Peyer's patch (tissue), 4 donors: Measurements from ENCODE around the gene CFAP97.

Source experiments
- POLR2A ChIP-seq, 2 donors: fragments of 450-650 bp; IDR thresholded peaks; one replicate each; pipeline ENCODE4 v1.5.1; 2017; ENCODE audit warnings: antibody characterized with exemption in 2 of 2, mild to moderate bottlenecking in 2 of 2, moderate library complexity in 2 of 2
- TF ChIP-seq, protein P1 (sequence below), 6 experiments: fragments of 450-650 bp in 4 of 6; fragments of 200-600 bp in 2 of 6; sonication (generic) in 1 of 6; IDR thresholded peaks; one replicate each; pipeline ENCODE4 v1.5.1; 2017 to 2019; ENCODE audit warnings: antibody characterized with exemption in 6 of 6, mild to moderate bottlenecking in 3 of 6, moderate library complexity in 1 of 6

DNA sequence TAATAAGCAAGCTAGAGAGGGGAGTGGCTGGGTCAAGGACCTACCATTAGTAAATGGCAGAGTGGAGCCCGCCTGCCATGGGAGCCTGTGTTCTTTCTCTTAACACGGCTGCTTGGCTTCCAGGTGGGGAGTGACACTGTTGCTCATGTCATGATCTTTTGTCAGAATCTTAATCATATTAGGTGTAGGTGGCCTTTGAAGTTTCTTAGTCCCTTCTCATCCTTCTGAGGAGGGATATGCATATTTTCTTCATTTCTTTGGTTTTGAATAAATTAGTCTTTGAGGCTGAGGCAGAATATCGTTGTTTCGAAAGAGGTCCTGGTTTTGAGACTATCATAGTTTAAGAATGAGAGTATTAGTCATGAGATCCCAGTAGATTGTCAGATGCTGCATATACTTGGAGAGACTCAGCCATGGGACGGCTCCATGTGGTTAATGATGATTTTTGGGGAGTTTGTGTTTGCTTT lies 34.4 kb upstream of the CFAP97 start:
- TF ChIP-seq, protein P1, sequence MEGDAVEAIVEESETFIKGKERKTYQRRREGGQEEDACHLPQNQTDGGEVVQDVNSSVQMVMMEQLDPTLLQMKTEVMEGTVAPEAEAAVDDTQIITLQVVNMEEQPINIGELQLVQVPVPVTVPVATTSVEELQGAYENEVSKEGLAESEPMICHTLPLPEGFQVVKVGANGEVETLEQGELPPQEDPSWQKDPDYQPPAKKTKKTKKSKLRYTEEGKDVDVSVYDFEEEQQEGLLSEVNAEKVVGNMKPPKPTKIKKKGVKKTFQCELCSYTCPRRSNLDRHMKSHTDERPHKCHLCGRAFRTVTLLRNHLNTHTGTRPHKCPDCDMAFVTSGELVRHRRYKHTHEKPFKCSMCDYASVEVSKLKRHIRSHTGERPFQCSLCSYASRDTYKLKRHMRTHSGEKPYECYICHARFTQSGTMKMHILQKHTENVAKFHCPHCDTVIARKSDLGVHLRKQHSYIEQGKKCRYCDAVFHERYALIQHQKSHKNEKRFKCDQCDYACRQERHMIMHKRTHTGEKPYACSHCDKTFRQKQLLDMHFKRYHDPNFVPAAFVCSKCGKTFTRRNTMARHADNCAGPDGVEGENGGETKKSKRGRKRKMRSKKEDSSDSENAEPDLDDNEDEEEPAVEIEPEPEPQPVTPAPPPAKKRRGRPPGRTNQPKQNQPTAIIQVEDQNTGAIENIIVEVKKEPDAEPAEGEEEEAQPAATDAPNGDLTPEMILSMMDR (IDR thresholded peaks at IDR 0.05) = no peak
- TF ChIP-seq POLR2A (IDR thresholded peaks at IDR 0.05) = no peak
